GM12872 (cell line): ENCODE measurements around the gene ERI3.

ENCODE experiments used
- CTCF ChIP-seq: IDR thresholded peaks from 3 replicates; pipeline ENCODE4 v1.5.1; 2011; ENCODE audit warnings: low read depth, mild to moderate bottlenecking, low read length, moderate library complexity; ENCODE audit not compliant: insufficient read depth

ERI3 gene

GRCh38 chr1:44208226-44208625 lies 146.8 kb downstream of the ERI3 start:
- TF ChIP-seq CTCF, result no peak

- TF ChIP-seq CTCF, result no peak
These were observed 154.7 kb downstream of the ERI3 start for GRCh38 chr1:44200336-44200735.

- TF ChIP-seq CTCF, result no peak
These were observed 180.4 kb downstream of the ERI3 start for GRCh38 chr1:44174630-44175029.
